SU-DHL-6 (cell line): ENCODE results near the gene HNRNPAB.

Experiments used
- H2AFZ ChIP-seq: fragments of 200-600 bp; sonication (generic); 2 replicates; pipeline ENCODE4 v1.6.1; 2014; ENCODE audit warnings: low read depth, mild to moderate bottlenecking, moderate library complexity, mixed read lengths, antibody characterized with exemption, low read length; ENCODE audit not compliant: severe bottlenecking
- H3F3A ChIP-seq: fragments of 200-600 bp; shearing (Covaris generic); 2 replicates; pipeline ENCODE4 v1.6.0; 2016; ENCODE audit warnings: antibody characterized with exemption, mild to moderate bottlenecking; ENCODE audit not compliant: insufficient read depth
- H3K27ac ChIP-seq: fragments of 200-600 bp; sonication (generic); 2 replicates; pipeline ENCODE4 v1.5.1; 2016; ENCODE audit warnings: low read depth, mild to moderate bottlenecking, low read length, moderate library complexity, mixed read lengths
- H3K27me3 ChIP-seq: fragments of 200-600 bp; sonication (generic), shearing (Covaris generic); 2 replicates; pipeline ENCODE4 v1.6.0; 2014; ENCODE audit warnings: mild to moderate bottlenecking, low read length
- H3K36me3 ChIP-seq: fragments of 200-600 bp; sonication (generic); 2 replicates; pipeline ENCODE4 v1.6.1; 2014; ENCODE audit warnings: mild to moderate bottlenecking, low read length, mixed read lengths
- H3K4me2 ChIP-seq: fragments of 300-600, 200-600 bp; shearing (Covaris generic), sonication (generic); 2 replicates; pipeline ENCODE4 v1.6.0; 2014; ENCODE audit warnings: low read length, low read depth, mild to moderate bottlenecking; ENCODE audit not compliant: poor library complexity, severe bottlenecking
- H3K4me3 ChIP-seq: fragments of 200-600 bp; sonication (generic); 2 replicates; pipeline ENCODE4 v1.5.1; 2014; ENCODE audit warnings: antibody characterized with exemption, low read length, mild to moderate bottlenecking, mixed read lengths; ENCODE audit not compliant: insufficient read depth, poor library complexity, severe bottlenecking
- H3K79me2 ChIP-seq: fragments of 200-600 bp; sonication (generic); 2 replicates; pipeline ENCODE4 v1.6.1; 2014; ENCODE audit warnings: mild to moderate bottlenecking, low read length, moderate library complexity; ENCODE audit not compliant: insufficient read depth
- H3K9ac ChIP-seq: fragments of 200-600 bp; sonication (generic); 2 replicates; pipeline ENCODE4 v1.7.0; 2014; ENCODE audit warnings: mild to moderate bottlenecking, low read length
- H3K9me2 ChIP-seq: fragments of 200-600 bp; sonication (generic); replicated peaks from 2 replicates; pipeline ENCODE4 v1.6.1; 2014; ENCODE audit warnings: low read length; ENCODE audit not compliant: insufficient read depth
- H3K9me3 ChIP-seq: fragments of 200-600 bp; sonication (generic); 2 replicates; pipeline ENCODE4 v1.6.1; 2014; ENCODE audit warnings: low read length, mixed read lengths; ENCODE audit not compliant: insufficient read depth
- H4K20me1 ChIP-seq: fragments of 200-600 bp; sonication (generic); 2 replicates; pipeline ENCODE4 v1.6.1; 2014; ENCODE audit warnings: low read depth, mild to moderate bottlenecking, antibody characterized with exemption, low read length, moderate library complexity, mixed read lengths
- EZH2phosphoT487 ChIP-seq: fragments of 200-600 bp; sonication (generic), shearing (Covaris generic); conservative IDR thresholded peaks from 2 replicates; pipeline ENCODE4 v1.6.1; 2018; ENCODE audit warnings: mild to moderate bottlenecking, antibody characterized with exemption, low read length, moderate library complexity, mixed read lengths
- TF ChIP-seq, protein P1 (sequence below): fragments of 200-600 bp; sonication (generic); IDR thresholded peaks from one replicate; pipeline ENCODE4 v1.5.1; 2017; ENCODE audit warnings: antibody characterized with exemption, mild to moderate bottlenecking, low read length, moderate library complexity; ENCODE audit not compliant: insufficient read depth, poor library complexity, severe bottlenecking

Gene HNRNPAB

DNA sequence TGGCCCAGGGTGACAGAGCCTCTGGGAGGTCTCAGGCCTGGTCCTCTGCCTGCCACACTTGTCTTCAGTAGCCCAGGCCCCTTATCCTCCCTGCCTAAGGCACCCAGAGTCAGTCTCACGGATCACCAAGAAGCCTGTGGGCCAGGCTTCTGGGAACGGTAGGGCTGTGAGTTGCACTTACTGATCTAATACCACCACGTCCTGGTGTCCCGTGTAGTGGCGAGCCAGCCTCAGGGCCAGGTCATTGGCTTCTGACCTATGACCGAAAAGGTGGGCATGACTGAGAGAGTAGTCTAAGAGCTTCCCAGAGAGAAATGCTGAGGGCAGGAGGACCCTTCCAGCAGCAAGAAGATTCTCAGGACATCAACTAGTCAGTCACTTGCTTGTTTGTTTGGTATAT, 20.8 kb downstream of the HNRNPAB start:
- TF ChIP-seq, protein P1, sequence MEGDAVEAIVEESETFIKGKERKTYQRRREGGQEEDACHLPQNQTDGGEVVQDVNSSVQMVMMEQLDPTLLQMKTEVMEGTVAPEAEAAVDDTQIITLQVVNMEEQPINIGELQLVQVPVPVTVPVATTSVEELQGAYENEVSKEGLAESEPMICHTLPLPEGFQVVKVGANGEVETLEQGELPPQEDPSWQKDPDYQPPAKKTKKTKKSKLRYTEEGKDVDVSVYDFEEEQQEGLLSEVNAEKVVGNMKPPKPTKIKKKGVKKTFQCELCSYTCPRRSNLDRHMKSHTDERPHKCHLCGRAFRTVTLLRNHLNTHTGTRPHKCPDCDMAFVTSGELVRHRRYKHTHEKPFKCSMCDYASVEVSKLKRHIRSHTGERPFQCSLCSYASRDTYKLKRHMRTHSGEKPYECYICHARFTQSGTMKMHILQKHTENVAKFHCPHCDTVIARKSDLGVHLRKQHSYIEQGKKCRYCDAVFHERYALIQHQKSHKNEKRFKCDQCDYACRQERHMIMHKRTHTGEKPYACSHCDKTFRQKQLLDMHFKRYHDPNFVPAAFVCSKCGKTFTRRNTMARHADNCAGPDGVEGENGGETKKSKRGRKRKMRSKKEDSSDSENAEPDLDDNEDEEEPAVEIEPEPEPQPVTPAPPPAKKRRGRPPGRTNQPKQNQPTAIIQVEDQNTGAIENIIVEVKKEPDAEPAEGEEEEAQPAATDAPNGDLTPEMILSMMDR: no peak
- no peak for TF ChIP-seq EZH2phosphoT487
- Histone ChIP-seq H3K9me2 (no peaks in the 10 kb centered on the region), H3K9ac (no peak overlapping the region), H3K4me2 (no peak overlapping the region), H3K27ac (no peak overlapping the region), H3K4me3 (no peak overlapping the region), H3F3A (peaks cover 4% of the 10 kb centered on the region; the same call in 1 of the 2 replicates), H3K27me3 (no peaks in the 10 kb centered on the region), H3K79me2 (peaks cover 8% of the 10 kb centered on the region; the same call in 1 of the 2 replicates), H3K9me3 (no peaks in the 10 kb centered on the region), H4K20me1 (no peaks in the 10 kb centered on the region), H3K36me3 (no peaks in the 10 kb centered on the region; the same call in 1 of the 2 replicates), H2AFZ (no peak overlapping the region)

DNA sequence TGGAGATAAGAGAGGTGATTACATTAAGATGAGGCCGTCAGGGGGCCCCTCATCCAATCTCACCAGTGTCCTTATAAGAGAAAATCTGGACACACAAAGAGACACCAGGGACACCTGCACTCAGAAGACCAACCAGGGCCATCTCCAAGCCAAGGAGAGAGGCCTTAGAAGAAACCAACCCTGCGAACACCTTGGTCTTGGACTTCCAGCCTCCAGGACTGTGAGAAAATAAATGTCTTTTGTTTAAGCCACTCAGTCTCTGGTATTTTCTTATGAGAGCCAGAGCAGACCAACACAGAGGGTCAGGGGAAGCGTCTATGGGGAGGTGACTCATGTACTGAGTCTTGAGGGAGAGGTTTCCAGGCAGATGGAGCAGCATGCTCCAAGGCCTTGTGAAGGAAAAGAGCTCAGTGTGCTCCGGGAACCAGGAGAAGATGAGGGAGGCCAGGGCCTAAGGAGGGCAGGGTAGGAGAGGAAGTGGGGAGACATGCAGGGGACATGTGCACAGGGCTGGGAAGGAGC, 22.9 kb downstream of the HNRNPAB start:
- no peak overlapping the region for H3K4me3 ChIP-seq
- H3K9me3 ChIP-seq: no peaks in the 10 kb centered on the region
- H3K79me2 ChIP-seq: peaks cover 27% of the 10 kb centered on the region
- H3K4me2 ChIP-seq: no peak overlapping the region
- no peaks in the 10 kb centered on the region for H3K9me2 ChIP-seq
- TF ChIP-seq, protein P1: no peak
- no peak for TF ChIP-seq EZH2phosphoT487
- no peak overlapping the region for H3K27ac ChIP-seq
- H3K27me3 ChIP-seq: no peaks in the 10 kb centered on the region
- no peaks in the 10 kb centered on the region for H4K20me1 ChIP-seq
- no peak overlapping the region for H3K9ac ChIP-seq
- H3F3A ChIP-seq: no peaks in the 10 kb centered on the region
- H2AFZ ChIP-seq: no peak overlapping the region
- H3K36me3 ChIP-seq: no peaks in the 10 kb centered on the region; the same call in 1 of the 2 replicates

DNA sequence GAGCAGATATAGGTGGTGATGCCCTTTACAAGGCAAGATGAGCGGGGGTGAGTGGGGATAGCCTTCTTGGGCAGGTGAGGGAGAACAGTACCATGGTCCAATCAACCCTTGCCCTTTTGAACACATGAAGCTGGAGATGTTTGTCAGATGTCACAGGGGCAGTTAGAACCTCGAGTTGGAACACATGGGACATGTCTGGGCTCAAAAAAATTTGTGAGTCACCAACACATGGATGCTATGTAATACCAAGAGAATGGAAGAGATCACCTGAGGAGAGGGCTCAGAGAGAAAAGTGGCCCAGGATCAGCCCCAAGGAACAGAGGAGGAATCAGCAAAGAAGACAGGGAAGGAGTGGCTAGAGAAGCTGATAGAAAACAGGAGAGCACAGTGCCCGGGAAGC, 23.6 kb downstream of the HNRNPAB start:
- Histone ChIP-seq H3K9me2 (no peaks in the 10 kb centered on the region), H3K9ac (no peak overlapping the region), H3K9me3 (no peaks in the 10 kb centered on the region), H3K27me3 (no peaks in the 10 kb centered on the region), H4K20me1 (no peaks in the 10 kb centered on the region), H3K27ac (no peak overlapping the region), H3K4me2 (no peak overlapping the region), H3K79me2 (peaks cover 27% of the 10 kb centered on the region), H3K36me3 (no peaks in the 10 kb centered on the region; the same call in 1 of the 2 replicates), H2AFZ (no peak overlapping the region), H3K4me3 (no peak overlapping the region), H3F3A (peaks cover 5% of the 10 kb centered on the region; the same call in 1 of the 2 replicates)
- no peak for TF ChIP-seq EZH2phosphoT487
- TF ChIP-seq, protein P1: no peak
